CD8-positive, alpha-beta memory T cell (primary cell): ENCODE data around the gene LCE3E. TPM values are rescaled to one million over a fixed set of nuclear protein-coding genes. Genes with fewer than 3 reads are reported as not detected.
"Not testable (repeated sequence)": the region's sequence is repeated elsewhere in the genome, so short reads cannot be mapped to it uniquely, and the experiment has no call there.

Source experiments
- CTCF ChIA-PET: fragments of 350-600 bp; sonication (Branson Sonifier 250); formaldehyde crosslinking; loops from one replicate; lab custom pipeline; 2021; ENCODE audit warnings: antibody characterized with exemption; lab: Charles Lee
- POLR2A ChIA-PET: fragments of 350-600 bp; sonication (Branson Sonifier 250); formaldehyde crosslinking; loops from one replicate; lab custom pipeline; 2021; ENCODE audit warnings: antibody characterized with exemption; lab: Charles Lee
- DNase-seq, 5 donors: peaks; one replicate each; pipeline versions ENCODE4 v3.0.0 to v3.0.0-alpha.2; 2020 to 2022; ENCODE audit warnings: mixed read lengths in 1 of 5
- H3K27ac ChIP-seq: one replicate; pipeline ENCODE4 v1.7.0; 2013; ENCODE audit warnings: low read depth, mild to moderate bottlenecking, low read length, moderate library complexity
- H3K27me3 ChIP-seq: 2 replicates; pipeline ENCODE4 v1.7.0; 2013; ENCODE audit warnings: low read length, mild to moderate bottlenecking; ENCODE audit not compliant: insufficient read depth, poor library complexity, severe bottlenecking
- H3K36me3 ChIP-seq: 2 replicates; pipeline ENCODE4 v1.7.0; 2013; ENCODE audit warnings: mild to moderate bottlenecking, low read length, moderate library complexity; ENCODE audit not compliant: insufficient read depth
- H3K4me1 ChIP-seq: 2 replicates; pipeline ENCODE4 v1.7.0; 2013; ENCODE audit warnings: mild to moderate bottlenecking, low read length, moderate library complexity; ENCODE audit not compliant: insufficient read depth
- H3K4me3 ChIP-seq: 2 replicates; pipeline ENCODE4 v1.7.0; 2013; ENCODE audit warnings: mild to moderate bottlenecking, low read length
- H3K9me3 ChIP-seq: 2 replicates; pipeline ENCODE4 v1.7.0; 2013; ENCODE audit warnings: mild to moderate bottlenecking, low read length
- H3K27ac Mint-ChIP-seq, 8 donors: one replicate each; pipeline ENCODE4 v1.8.0; 2020 to 2021; ENCODE audit warnings: mixed read lengths in 8 of 8, mild to moderate bottlenecking in 6 of 8, inconsistent platforms in 3 of 8, moderate library complexity in 3 of 8
- H3K27me3 Mint-ChIP-seq, 2 donors: one replicate each; pipeline ENCODE4 v1.8.0; 2020 to 2021; ENCODE audit warnings: mixed read lengths in 2 of 2, mild to moderate bottlenecking in 1 of 2, moderate library complexity in 1 of 2
- H3K36me3 Mint-ChIP-seq, 3 donors: one replicate each; pipeline ENCODE4 v1.8.0; 2020 to 2021; ENCODE audit warnings: mixed read lengths in 3 of 3, inconsistent platforms in 1 of 3, mild to moderate bottlenecking in 1 of 3
- H3K4me1 Mint-ChIP-seq, 3 donors: one replicate each; pipeline ENCODE4 v1.8.0; 2020 to 2021; ENCODE audit warnings: mixed read lengths in 3 of 3, inconsistent platforms in 1 of 3, mild to moderate bottlenecking in 1 of 3
- H3K4me3 Mint-ChIP-seq, 7 donors: one replicate each; pipeline ENCODE4 v1.8.0; 2020 to 2021; ENCODE audit warnings: mixed read lengths in 7 of 7, mild to moderate bottlenecking in 6 of 7, moderate library complexity in 4 of 7, inconsistent platforms in 2 of 7
- H3K9me3 Mint-ChIP-seq, 5 donors: one replicate each; pipeline ENCODE4 v1.8.0; 2020 to 2022; ENCODE audit warnings: mixed read lengths in 5 of 5, mild to moderate bottlenecking in 3 of 5, moderate library complexity in 2 of 5, inconsistent platforms in 1 of 5
- polyA plus RNA-seq: library from polyadenylated mRNA; unstranded; fragments of 300-500 nt; fragmentation: Illumina TruSeq; gene quantifications from one replicate; pipeline ENCODE4 v1.2.3, GENCODE V29; 2021
- total RNA-seq, 2 experiments: library from RNA; stranded (reverse); gene quantifications; one replicate each; pipeline ENCODE4 v1.2.3, GENCODE V29; 2021

Gene LCE3E
- total RNA-seq (not detected), polyA plus RNA-seq (not detected)

- H3K4me1 ChIP-seq = no peaks in the 10 kb centered on the region
- Mint-ChIP-seq H3K4me1 (no peaks in the 10 kb centered on the region), H3K4me3 (no peak within 1 kb of the TSS), H3K27me3 (peaks cover 8 to 9% of the 10 kb centered on the region in 2 donors), H3K36me3 (no peaks in the 10 kb centered on the region), H3K9me3 (peaks cover 4 to 17% (median 15%) of the 10 kb centered on the region in 5 donors), H3K27ac (no peak within 1 kb of the TSS)
- no peak within 1 kb of the TSS for H3K4me3 ChIP-seq
- no peak for DNase-seq
- H3K36me3 ChIP-seq = no peaks in the 10 kb centered on the region
- H3K9me3 ChIP-seq = no peaks in the 10 kb centered on the region
- no peak within 1 kb of the TSS for H3K27ac ChIP-seq
- no peaks in the 10 kb centered on the region for H3K27me3 ChIP-seq
- ChIA-PET POLR2A (no interaction called here), CTCF (no interaction called here)
Measured at GRCh38 chr1:152566681-152567080, at the start of gene LCE3E. LCE3E (minus strand) TSS chr1:152566780; CDS start chr1:152566208, 572 bp downstream.

GRCh38 chr1:152613511-152613910 lies 46.9 kb upstream of the LCE3E start, which contains the start of gene LCE3B:
LCE3B (plus strand) TSS chr1:152613811; CDS start chr1:152613811, 0 bp downstream.
- H3K27ac Mint-ChIP-seq = no peak within 1 kb of the TSS

GRCh38 chr1:152599934-152600333 lies 33.4 kb upstream of the LCE3E start, which contains the start of gene LCE3C:
LCE3C (plus strand) TSS chr1:152600234; CDS start chr1:152600732, 498 bp downstream.
- H3K9me3 Mint-ChIP-seq = peaks cover 0 to 11% (median 0%) of the 10 kb centered on the region in 5 donors
- no peaks in the 10 kb centered on the region for H3K27me3 ChIP-seq
- no peak within 1 kb of the TSS for H3K27ac Mint-ChIP-seq
- ChIA-PET CTCF (no interaction called here), POLR2A (no interaction called here)
- H3K4me3 ChIP-seq = no peak within 1 kb of the TSS
- H3K4me1 ChIP-seq = no peaks in the 10 kb centered on the region
- H3K27ac ChIP-seq = no peak within 1 kb of the TSS
- no peak within 1 kb of the TSS for H3K4me3 Mint-ChIP-seq
- no peaks in the 10 kb centered on the region for H3K4me1 Mint-ChIP-seq
- DNase-seq = no peak
- no peaks in the 10 kb centered on the region for H3K9me3 ChIP-seq
- H3K36me3 ChIP-seq = no peaks in the 10 kb centered on the region
- no peaks in the 10 kb centered on the region for H3K36me3 Mint-ChIP-seq
- H3K27me3 Mint-ChIP-seq = peaks cover 4 to 12% of the 10 kb centered on the region in 2 donors

More at GRCh38 chr1:152613511-152613910, 46.9 kb upstream of the LCE3E start, which contains the start of gene LCE3B:
- H3K4me3 Mint-ChIP-seq = no peak within 1 kb of the TSS
- CTCF ChIA-PET = no interaction called here
- no peak for DNase-seq
- Histone ChIP-seq H3K27me3 (no peaks in the 10 kb centered on the region), H3K27ac (no peak within 1 kb of the TSS), H3K4me3 (no peak within 1 kb of the TSS), H3K9me3 (no peaks in the 10 kb centered on the region), H3K36me3 (no peaks in the 10 kb centered on the region), H3K4me1 (no peaks in the 10 kb centered on the region)
- H3K36me3 Mint-ChIP-seq = no peaks in the 10 kb centered on the region
- H3K27me3 Mint-ChIP-seq = peaks cover 3 to 22% of the 10 kb centered on the region in 2 donors
- peaks cover 6 to 9% (median 8%) of the 10 kb centered on the region in 5 donors for H3K9me3 Mint-ChIP-seq
- POLR2A ChIA-PET = no interaction called here
- H3K4me1 Mint-ChIP-seq = no peaks in the 10 kb centered on the region

GRCh38 chr1:152596986-152597385 lies 30.4 kb upstream of the LCE3E start:
- no peaks in the 10 kb centered on the region for H3K4me1 Mint-ChIP-seq
- H3K4me3 Mint-ChIP-seq = no peak overlapping the region
- Histone ChIP-seq H3K27me3 (no peaks in the 10 kb centered on the region), H3K27ac (no peak overlapping the region), H3K4me1 (no peaks in the 10 kb centered on the region), H3K36me3 (no peaks in the 10 kb centered on the region), H3K9me3 (no peaks in the 10 kb centered on the region), H3K4me3 (no peak overlapping the region)
- H3K27me3 Mint-ChIP-seq = peaks cover 4 to 7% of the 10 kb centered on the region in 2 donors
- H3K36me3 Mint-ChIP-seq = no peaks in the 10 kb centered on the region
- H3K9me3 Mint-ChIP-seq = peaks cover 0 to 11% (median 0%) of the 10 kb centered on the region in 5 donors
- DNase-seq = no peak
- H3K27ac Mint-ChIP-seq = no peak overlapping the region
- ChIA-PET CTCF (no interaction called here), POLR2A (no interaction called here)

- ChIA-PET POLR2A (no interaction called here), CTCF (no interaction called here)
- peaks cover 0 to 2% (median 0%) of the 10 kb centered on the region in 5 donors for H3K9me3 Mint-ChIP-seq
- DNase-seq = no peak
- Histone ChIP-seq H3K4me1 (no peaks in the 10 kb centered on the region), H3K36me3 (no peaks in the 10 kb centered on the region), H3K27me3 (no peaks in the 10 kb centered on the region), H3K4me3 (no peak overlapping the region), H3K27ac (no peak overlapping the region), H3K9me3 (no peaks in the 10 kb centered on the region)
- peaks cover 5 to 16% of the 10 kb centered on the region in 2 donors for H3K27me3 Mint-ChIP-seq
- no peak overlapping the region for H3K4me3 Mint-ChIP-seq
- H3K4me1 Mint-ChIP-seq = no peaks in the 10 kb centered on the region
- H3K27ac Mint-ChIP-seq = no peak overlapping the region
- no peaks in the 10 kb centered on the region for H3K36me3 Mint-ChIP-seq
Measured at GRCh38 chr1:152585586-152585985, 19.0 kb upstream of the LCE3E start.

- Histone ChIP-seq H3K4me1 (no peaks in the 10 kb centered on the region), H3K27ac (no peak overlapping the region), H3K9me3 (no peaks in the 10 kb centered on the region), H3K27me3 (no peaks in the 10 kb centered on the region), H3K36me3 (no peaks in the 10 kb centered on the region), H3K4me3 (no peak overlapping the region)
- no peak overlapping the region for H3K27ac Mint-ChIP-seq
- ChIA-PET CTCF (no interaction called here), POLR2A (no interaction called here)
- DNase-seq = no peak
- H3K9me3 Mint-ChIP-seq = peaks cover 0 to 2% (median 0%) of the 10 kb centered on the region in 5 donors
- no peaks in the 10 kb centered on the region for H3K4me1 Mint-ChIP-seq
- H3K36me3 Mint-ChIP-seq = no peaks in the 10 kb centered on the region
- H3K4me3 Mint-ChIP-seq = no peak overlapping the region
- H3K27me3 Mint-ChIP-seq = peaks cover 12 to 31% of the 10 kb centered on the region in 2 donors
Measured at GRCh38 chr1:152582647-152583046, 16.1 kb upstream of the LCE3E start.

GRCh38 chr1:152580433-152580832 lies 13.9 kb upstream of the LCE3E start, which contains the start of gene LCE3D:
LCE3D (minus strand) TSS chr1:152580516; CDS start chr1:152579936, 580 bp downstream.
- Histone ChIP-seq H3K27me3 (no peaks in the 10 kb centered on the region), H3K36me3 (no peaks in the 10 kb centered on the region), H3K9me3 (no peaks in the 10 kb centered on the region), H3K27ac (no peak within 1 kb of the TSS), H3K4me3 (no peak within 1 kb of the TSS), H3K4me1 (no peaks in the 10 kb centered on the region)
- ChIA-PET POLR2A (no interaction called here), CTCF (no interaction called here)
- Mint-ChIP-seq H3K4me3 (peak within 1 kb of the TSS in 1 of 7 donors; percentile 9), H3K4me1 (no peaks in the 10 kb centered on the region), H3K27me3 (peaks cover 12 to 38% of the 10 kb centered on the region in 2 donors), H3K9me3 (peaks cover 0 to 2% (median 0%) of the 10 kb centered on the region in 5 donors), H3K36me3 (no peaks in the 10 kb centered on the region), H3K27ac (no peak within 1 kb of the TSS)
- no peak for DNase-seq

GRCh38 chr1:152579526-152579925 lies 12.9 kb upstream of the LCE3E start:
- H3K4me1 Mint-ChIP-seq, DNase-seq, H3K9me3 Mint-ChIP-seq, H3K36me3 Mint-ChIP-seq, CTCF ChIA-PET, H3K27me3 ChIP-seq, POLR2A ChIA-PET, H3K4me3 ChIP-seq, H3K27ac ChIP-seq, H3K36me3 ChIP-seq, H3K27ac Mint-ChIP-seq, H3K9me3 ChIP-seq, H3K4me3 Mint-ChIP-seq, H3K4me1 ChIP-seq: not testable (repeated sequence)
- peaks cover 14 to 45% of the 10 kb centered on the region in 2 donors for H3K27me3 Mint-ChIP-seq
